T-helper 1 cell treated with Interleukin-12 subunit alpha and Interleukin-12 subunit beta and Interleukin-4 antibody, amounts not matched to agents 30 μg/mL and 1 μg/mL, for 36 hours (primary cell): ENCODE data around the gene MR1.

ENCODE experiments used
- H3K27ac Mint-ChIP-seq: one replicate; pipeline ENCODE4 v1.8.0; 2021; ENCODE audit warnings: mild to moderate bottlenecking, mixed read lengths
- H3K27me3 Mint-ChIP-seq: one replicate; pipeline ENCODE4 v1.8.0; 2021; ENCODE audit warnings: low read depth, mixed read lengths
- H3K36me3 Mint-ChIP-seq: one replicate; pipeline ENCODE4 v1.8.0; 2021; ENCODE audit warnings: low read depth, mixed read lengths
- H3K4me1 Mint-ChIP-seq: one replicate; pipeline ENCODE4 v1.8.0; 2021; ENCODE audit warnings: low read depth, mixed read lengths
- H3K4me3 Mint-ChIP-seq: one replicate; pipeline ENCODE4 v1.8.0; 2021; ENCODE audit warnings: mild to moderate bottlenecking, moderate library complexity, mixed read lengths
- H3K9me3 Mint-ChIP-seq: one replicate; pipeline ENCODE4 v1.8.0; 2021; ENCODE audit warnings: mixed read lengths

The MR1 gene

GRCh38 chr1:181100015-181100905, 66.5 kb downstream of the MR1 start:
- Mint-ChIP-seq H3K27me3 (peaks cover 4% of the 10 kb centered on the region), H3K27ac (peak overlapping the region; percentile 92), H3K4me1 (peaks cover 70% of the 10 kb centered on the region), H3K36me3 (peaks cover 16% of the 10 kb centered on the region), H3K4me3 (peak overlapping the region; percentile 79), H3K9me3 (no peaks in the 10 kb centered on the region)

GRCh38 chr1:181100934-181101333, 67.2 kb downstream of the MR1 start:
- H3K4me3 Mint-ChIP-seq = no peak overlapping the region
- H3K27ac Mint-ChIP-seq = no peak overlapping the region
- H3K27me3 Mint-ChIP-seq = peaks cover 7% of the 10 kb centered on the region
- H3K9me3 Mint-ChIP-seq = no peaks in the 10 kb centered on the region
- H3K4me1 Mint-ChIP-seq = peaks cover 68% of the 10 kb centered on the region
- H3K36me3 Mint-ChIP-seq = peaks cover 11% of the 10 kb centered on the region

- peaks cover 68% of the 10 kb centered on the region for H3K4me1 Mint-ChIP-seq
- H3K27ac Mint-ChIP-seq = peak overlapping the region; percentile 33
- no peaks in the 10 kb centered on the region for H3K9me3 Mint-ChIP-seq
- H3K36me3 Mint-ChIP-seq = peaks cover 6% of the 10 kb centered on the region
- H3K4me3 Mint-ChIP-seq = peak overlapping the region; percentile 18
- peaks cover 15% of the 10 kb centered on the region for H3K27me3 Mint-ChIP-seq
Observed at GRCh38 chr1:181101581-181102226, 67.9 kb downstream of the MR1 start.

GRCh38 chr1:181102841-181103240, 69.1 kb downstream of the MR1 start:
- Mint-ChIP-seq H3K36me3 (peaks cover 6% of the 10 kb centered on the region), H3K9me3 (no peaks in the 10 kb centered on the region), H3K27me3 (peaks cover 26% of the 10 kb centered on the region), H3K4me3 (no peak overlapping the region), H3K4me1 (peaks cover 75% of the 10 kb centered on the region), H3K27ac (no peak overlapping the region)

GRCh38 chr1:181103399-181103798, 69.6 kb downstream of the MR1 start:
- no peak overlapping the region for H3K27ac Mint-ChIP-seq
- no peaks in the 10 kb centered on the region for H3K9me3 Mint-ChIP-seq
- H3K4me1 Mint-ChIP-seq = peaks cover 72% of the 10 kb centered on the region
- no peak overlapping the region for H3K4me3 Mint-ChIP-seq
- peaks cover 2% of the 10 kb centered on the region for H3K36me3 Mint-ChIP-seq
- peaks cover 28% of the 10 kb centered on the region for H3K27me3 Mint-ChIP-seq

- Mint-ChIP-seq H3K4me3 (peak overlapping the region; percentile 77), H3K27ac (peak overlapping the region; percentile 55), H3K9me3 (no peaks in the 10 kb centered on the region), H3K27me3 (peaks cover 32% of the 10 kb centered on the region), H3K4me1 (peaks cover 68% of the 10 kb centered on the region), H3K36me3 (peaks cover 2% of the 10 kb centered on the region)
Observed at GRCh38 chr1:181104042-181104789, 70.4 kb downstream of the MR1 start.

GRCh38 chr1:181104790-181105133, 71.0 kb downstream of the MR1 start:
- peaks cover 37% of the 10 kb centered on the region for H3K27me3 Mint-ChIP-seq
- H3K4me1 Mint-ChIP-seq = peaks cover 67% of the 10 kb centered on the region
- H3K27ac Mint-ChIP-seq = peak overlapping the region; percentile 55
- peak overlapping the region; percentile 77 for H3K4me3 Mint-ChIP-seq
- H3K9me3 Mint-ChIP-seq = no peaks in the 10 kb centered on the region
- peaks cover under 1% of the 10 kb centered on the region for H3K36me3 Mint-ChIP-seq

GRCh38 chr1:181105134-181106021, 71.6 kb downstream of the MR1 start:
- Mint-ChIP-seq H3K27ac (peak overlapping the region; percentile 86), H3K4me1 (peaks cover 61% of the 10 kb centered on the region), H3K27me3 (peaks cover 41% of the 10 kb centered on the region), H3K36me3 (no peaks in the 10 kb centered on the region), H3K9me3 (no peaks in the 10 kb centered on the region), H3K4me3 (peak overlapping the region; percentile 85)

- Mint-ChIP-seq H3K4me1 (peaks cover 55% of the 10 kb centered on the region), H3K36me3 (no peaks in the 10 kb centered on the region), H3K4me3 (peak overlapping the region; percentile 85), H3K27ac (peak overlapping the region; percentile 86), H3K27me3 (peaks cover 46% of the 10 kb centered on the region), H3K9me3 (no peaks in the 10 kb centered on the region)
Observed at GRCh38 chr1:181106022-181106312, 72.2 kb downstream of the MR1 start.

GRCh38 chr1:181106479-181106878, 72.7 kb downstream of the MR1 start:
- H3K4me1 Mint-ChIP-seq = peaks cover 50% of the 10 kb centered on the region
- H3K27me3 Mint-ChIP-seq = peaks cover 51% of the 10 kb centered on the region
- H3K27ac Mint-ChIP-seq = no peak overlapping the region
- peak overlapping the region; percentile 85 for H3K4me3 Mint-ChIP-seq
- no peaks in the 10 kb centered on the region for H3K9me3 Mint-ChIP-seq
- no peaks in the 10 kb centered on the region for H3K36me3 Mint-ChIP-seq

- no peak overlapping the region for H3K4me3 Mint-ChIP-seq
- H3K27me3 Mint-ChIP-seq = peaks cover 63% of the 10 kb centered on the region
- H3K36me3 Mint-ChIP-seq = no peaks in the 10 kb centered on the region
- no peak overlapping the region for H3K27ac Mint-ChIP-seq
- peaks cover 42% of the 10 kb centered on the region for H3K4me1 Mint-ChIP-seq
- H3K9me3 Mint-ChIP-seq = no peaks in the 10 kb centered on the region
Observed at GRCh38 chr1:181107711-181108110, 73.9 kb downstream of the MR1 start.

GRCh38 chr1:181108304-181108867, 74.6 kb downstream of the MR1 start:
- H3K36me3 Mint-ChIP-seq = no peaks in the 10 kb centered on the region
- H3K27ac Mint-ChIP-seq = no peak overlapping the region
- H3K9me3 Mint-ChIP-seq = no peaks in the 10 kb centered on the region
- peaks cover 65% of the 10 kb centered on the region for H3K27me3 Mint-ChIP-seq
- peaks cover 36% of the 10 kb centered on the region for H3K4me1 Mint-ChIP-seq
- H3K4me3 Mint-ChIP-seq = no peak overlapping the region

GRCh38 chr1:181110013-181110412, 76.2 kb downstream of the MR1 start:
- Mint-ChIP-seq H3K9me3 (no peaks in the 10 kb centered on the region), H3K4me3 (no peak overlapping the region), H3K4me1 (peaks cover 26% of the 10 kb centered on the region), H3K27ac (no peak overlapping the region), H3K27me3 (peaks cover 65% of the 10 kb centered on the region), H3K36me3 (no peaks in the 10 kb centered on the region)
